NCI-H1092 treated with DMSO at 0.1 percent for 48 hours (cell line): ENCODE measurements around the gene DGKQ.
"Not testable (repeated sequence)": the region's sequence is repeated elsewhere in the genome, so short reads cannot be mapped to it uniquely, and the experiment has no call there.

Experiments used
- DNase-seq: peaks from one replicate; lab custom pipeline; 2025; lab: John Stamatoyannopoulos, UW

Gene DGKQ

GRCh38 chr4:924107-925096, 49.0 kb downstream of the DGKQ start:
- no peak for DNase-seq

DNA sequence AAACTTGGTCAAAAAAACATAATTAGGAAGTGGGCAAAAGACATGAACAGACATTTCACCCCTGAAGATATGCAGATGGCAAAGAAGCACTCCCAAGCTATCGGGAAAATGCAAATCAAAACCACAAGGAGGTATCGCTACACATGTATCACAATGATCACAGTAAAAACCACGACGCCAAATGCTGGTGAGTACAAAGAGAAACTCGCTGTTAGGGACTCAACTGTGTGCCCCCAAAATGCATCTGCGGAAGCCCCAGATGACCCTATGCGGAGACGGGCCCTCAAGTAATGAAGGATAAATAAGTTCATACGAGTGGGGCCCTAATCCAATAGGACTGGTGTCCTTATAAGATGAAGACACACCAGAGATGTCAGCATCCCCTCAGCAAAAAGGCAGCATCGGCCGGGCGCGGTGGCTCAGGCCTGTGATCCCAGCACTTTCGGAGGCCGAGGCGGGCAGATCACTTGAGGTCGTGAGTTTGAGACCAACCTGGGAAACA, 51.5 kb downstream of the DGKQ start:
- DNase-seq: no peak

GRCh38 chr4:919004-919680, 54.2 kb downstream of the DGKQ start:
- not testable (repeated sequence) for DNase-seq

DNA sequence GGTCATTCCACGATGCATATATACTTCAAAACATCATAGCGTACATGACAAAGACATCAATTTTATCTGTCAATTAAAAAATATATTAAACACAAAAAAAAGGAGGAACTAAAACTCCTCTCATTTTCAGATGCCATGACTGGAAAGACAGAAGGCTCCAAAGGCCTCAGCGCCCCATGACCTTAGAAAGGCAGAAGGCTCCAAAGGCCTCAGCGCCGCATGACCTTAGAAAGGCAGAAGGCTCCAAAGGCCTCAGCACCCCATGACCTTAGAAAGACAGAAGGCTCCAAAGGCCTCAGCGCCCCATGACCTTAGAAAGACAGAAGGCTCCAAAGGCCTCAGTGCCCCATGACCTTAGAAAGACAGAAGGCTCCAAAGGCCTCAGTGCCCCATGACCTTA, 54.8 kb downstream of the DGKQ start:
- DNase-seq: not testable (repeated sequence)

- DNase-seq: no peak
Measured at GRCh38 chr4:917992-918391, 55.4 kb downstream of the DGKQ start.

DNA sequence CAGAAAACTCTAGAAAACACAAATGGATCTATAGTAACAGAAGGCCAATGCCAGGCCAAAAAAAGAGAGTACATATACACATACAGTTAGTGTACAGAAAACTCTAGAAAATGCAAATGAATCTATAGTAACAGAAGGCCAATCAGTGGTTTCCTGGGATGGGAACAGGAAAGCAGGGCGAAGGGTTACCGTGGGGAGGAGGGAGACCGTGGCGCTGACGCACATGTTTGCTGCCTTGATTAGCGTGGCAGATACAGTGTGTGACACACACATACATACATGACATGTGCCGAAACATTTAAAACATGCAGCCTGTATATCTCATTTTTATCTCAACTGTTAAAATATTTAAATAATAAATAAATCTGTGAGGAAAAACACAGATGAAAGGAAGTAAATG, 55.9 kb downstream of the DGKQ start:
- DNase-seq: no peak

DNA sequence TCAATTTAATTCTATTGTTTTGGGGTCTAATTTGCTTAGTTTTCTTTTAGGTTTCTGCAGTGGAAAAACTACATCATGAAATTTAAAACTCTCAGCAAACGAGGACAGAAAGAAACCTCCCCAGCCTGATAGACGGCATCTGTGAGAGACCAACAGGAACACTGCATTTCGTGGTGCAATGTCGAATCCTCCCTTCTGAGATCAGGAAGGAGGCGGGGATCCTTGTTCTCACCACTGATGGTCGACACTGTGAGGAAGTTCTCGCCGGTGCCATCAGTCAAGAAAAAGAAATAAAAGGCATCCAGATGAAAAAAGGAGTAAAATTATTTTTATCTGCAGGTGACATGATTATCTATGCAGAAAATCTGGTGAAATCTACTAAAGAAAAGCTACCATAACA, 57.8 kb downstream of the DGKQ start:
- no peak for DNase-seq

GRCh38 chr4:915041-915474, 58.3 kb downstream of the DGKQ start:
- DNase-seq: no peak

DNA sequence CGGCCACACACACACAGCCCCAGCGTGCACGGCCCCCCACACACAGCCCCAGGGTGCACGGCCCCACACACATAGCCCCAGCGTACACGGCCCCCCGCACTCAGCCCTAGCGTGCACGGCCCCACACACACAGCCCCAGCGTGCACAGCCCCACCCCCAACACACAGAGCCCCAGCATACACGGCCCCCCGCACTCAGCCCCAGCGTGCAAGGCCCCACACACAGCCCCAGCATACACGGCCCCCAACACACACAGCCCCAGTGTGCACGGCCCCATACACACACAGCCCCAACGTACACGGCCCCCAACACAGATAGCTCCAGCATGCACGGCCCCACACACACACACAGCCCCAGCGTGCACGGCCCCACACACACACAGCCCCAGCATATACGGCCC, 58.8 kb downstream of the DGKQ start:
- DNase-seq: no peak

DNA sequence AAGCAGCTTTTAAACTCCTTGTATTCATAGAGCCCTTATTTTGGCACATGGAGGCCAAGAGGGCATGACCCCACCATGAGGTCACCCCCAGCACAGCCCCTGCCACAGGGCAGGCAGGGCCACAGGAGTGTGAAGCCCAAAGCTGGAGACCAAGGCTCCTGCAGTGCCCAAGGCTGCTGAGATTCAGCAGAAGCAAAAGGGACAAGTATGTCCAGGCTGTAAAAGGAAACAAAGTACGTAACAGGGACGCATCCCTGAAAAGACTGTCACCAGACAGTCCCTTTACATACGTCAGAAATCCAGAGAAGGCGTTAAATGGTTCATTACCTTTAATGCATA, 60.1 kb downstream of the DGKQ start:
- no peak for DNase-seq

DNA sequence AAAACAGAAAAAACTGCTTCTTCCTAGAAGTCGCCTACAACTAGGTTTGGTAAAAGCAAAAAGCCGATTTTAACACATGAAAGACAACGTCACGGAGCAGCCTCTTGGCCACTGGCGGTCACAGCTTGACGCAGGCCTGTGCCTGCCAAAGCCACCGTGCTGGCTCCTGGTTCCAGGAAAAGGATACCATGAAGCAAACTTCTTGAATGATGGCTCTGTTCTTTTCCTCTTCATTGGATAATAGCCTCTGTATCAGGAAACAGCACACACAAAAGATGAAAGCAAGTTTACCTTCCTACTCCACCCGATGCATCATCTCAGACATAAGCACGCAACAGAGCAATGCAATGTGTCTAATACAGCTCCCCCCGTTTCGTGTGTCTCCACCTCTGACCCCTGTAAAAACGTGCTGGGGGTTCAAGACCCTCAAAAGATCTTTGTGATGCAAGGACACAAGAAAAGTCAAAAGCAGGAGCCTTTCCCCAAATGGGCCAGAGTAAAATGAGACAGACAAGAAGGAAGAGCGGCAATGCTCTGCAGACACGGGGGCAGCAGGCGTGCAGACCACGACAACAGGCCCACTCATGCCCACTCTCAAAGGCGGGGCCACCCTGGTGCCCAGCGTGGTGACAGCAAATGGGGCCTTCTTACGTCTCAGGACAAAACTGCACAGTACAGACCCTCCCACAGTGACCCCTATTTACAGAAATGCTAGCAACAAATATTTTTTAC, 60.7 kb downstream of the DGKQ start:
- no peak for DNase-seq

- DNase-seq: no peak
Measured at GRCh38 chr4:911871-912490, 61.4 kb downstream of the DGKQ start.

DNA sequence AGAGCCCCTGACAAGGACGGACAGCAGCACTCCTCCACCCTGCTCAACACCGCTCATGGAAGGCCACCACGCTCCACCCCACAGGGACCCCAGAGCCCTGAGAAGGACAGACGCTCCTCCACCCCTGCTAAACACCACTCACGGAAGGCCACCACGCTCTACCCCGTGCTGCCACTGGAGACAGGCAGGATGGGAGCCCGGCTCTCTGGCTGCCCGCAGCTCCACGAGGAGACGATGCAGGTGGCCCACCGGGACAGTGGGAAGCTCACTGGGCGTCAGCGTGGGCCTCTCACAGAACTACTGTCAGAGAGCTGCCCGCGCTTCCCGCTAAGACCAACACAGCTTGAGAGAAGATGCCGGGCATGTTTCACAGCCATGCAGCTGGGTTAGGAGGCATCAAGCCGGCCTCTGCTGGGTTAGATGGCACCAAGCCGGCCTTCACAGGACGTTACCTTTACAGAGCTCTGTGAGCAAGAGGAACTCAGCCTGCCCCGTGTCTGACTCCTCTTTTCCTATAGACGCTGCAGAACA, 62.1 kb downstream of the DGKQ start:
- no peak for DNase-seq

- no peak for DNase-seq
Measured at GRCh38 chr4:910366-911091, 62.8 kb downstream of the DGKQ start.

- no peak for DNase-seq
Measured at GRCh38 chr4:909821-910220, 63.5 kb downstream of the DGKQ start.

- no peak for DNase-seq
Measured at GRCh38 chr4:909131-909571, 64.2 kb downstream of the DGKQ start.
